HepG2 (cell line): ENCODE measurements around the gene MPC1. TPM values are rescaled to one million over a fixed set of nuclear protein-coding genes. Genes with fewer than 3 reads are reported as not detected.

Experiments
- ATAC-seq: fragments of 200-7000 bp; cut with Tn5 transposase; 3 replicates; pipeline ENCODE4 v1.9.1; 2020; ENCODE audit warnings: mild to moderate bottlenecking, moderate library complexity
- BruUV-seq: library from RNA; stranded (reverse); fragments of 400-500 nt; replicated peaks from 2 replicates; lab custom pipeline; 2021; lab: Mats Ljungman, UMichigan
- CTCF ChIA-PET: fragments of 300-600 bp; formaldehyde crosslinking; extraction: SDS; loops from one replicate; lab custom pipeline; 2021; ENCODE audit warnings: low total read pairs, inconsistent platforms, low intra/inter-chr PET ratio; lab: Yijun Ruan, JAX
- POLR2A ChIA-PET: fragments of 350-600 bp; sonication (Branson Sonifier 250); formaldehyde crosslinking; loops from one replicate; lab custom pipeline; 2020; ENCODE audit warnings: antibody characterized with exemption, inconsistent platforms; lab: Yijun Ruan, JAX
- DNase-seq: peaks from one replicate; pipeline ENCODE4 v3.0.0-alpha.2; 2015; ENCODE audit warnings: low spot score
- FAIRE-seq: peaks from 3 replicates; lab custom pipeline; 2011; peaks lifted over from hg19 to GRCh38; lab: Jason Lieb, UNC
- H2AFZ ChIP-seq: one replicate; pipeline ENCODE4 v1.6.1; 2011; ENCODE audit warnings: low read length, inconsistent platforms
- H3K27ac ChIP-seq: fragments of 300-600 bp; 3 replicates; pipeline ENCODE4 v1.8.0; 2011; ENCODE audit warnings: mixed run types, mild to moderate bottlenecking, mixed read lengths, low read length, inconsistent platforms; ENCODE audit not compliant: insufficient read depth; ENCODE audit errors: extremely low read length
- H3K27me3 ChIP-seq, 2 experiments: fragments of 200-600 bp in 1 of 2; 2 replicates in 1 of 2; 3 replicates in 1 of 2; pipeline versions ENCODE4 v1.6.0 to v1.8.0; 2011; ENCODE audit warnings: low read length in 2 of 2, mild to moderate bottlenecking in 2 of 2, moderate library complexity in 2 of 2, inconsistent platforms in 1 of 2; ENCODE audit not compliant: insufficient read depth in 2 of 2, control insufficient read depth in 1 of 2
- H3K36me3 ChIP-seq, 2 experiments: fragments of 200-600 bp in 1 of 2; replicated peaks in 1 of 2; 2 replicates in 1 of 2; 3 replicates in 1 of 2; pipeline versions ENCODE4 v1.5.1 to v1.8.0; 2011; ENCODE audit warnings: low read length in 2 of 2, inconsistent platforms in 1 of 2; ENCODE audit not compliant: insufficient read depth in 2 of 2, control insufficient read depth in 1 of 2
- H3K4me1 ChIP-seq: 2 replicates; pipeline ENCODE4 v1.5.1; 2012; ENCODE audit warnings: low read length, inconsistent platforms; ENCODE audit not compliant: insufficient read depth
- H3K4me2 ChIP-seq: 2 replicates; pipeline ENCODE4 v1.6.0; 2011; ENCODE audit warnings: low read depth, low read length, inconsistent platforms
- H3K4me3 ChIP-seq, 3 experiments: fragments of 200-600 bp in 1 of 3; sonication (generic), shearing (Covaris generic) in 1 of 3; replicated peaks in 1 of 3; 2 replicates each; pipeline ENCODE4 v1.5.1; 2011 to 2016; ENCODE audit warnings: low read length in 3 of 3, inconsistent platforms in 2 of 3, low read depth in 2 of 3, mild to moderate bottlenecking in 2 of 3, control low read depth in 1 of 3, mixed read lengths in 1 of 3; ENCODE audit not compliant: insufficient read depth in 1 of 3
- H3K79me2 ChIP-seq: one replicate; pipeline ENCODE4 v1.6.1; 2011; ENCODE audit warnings: low read length, inconsistent platforms; ENCODE audit not compliant: insufficient read depth
- H3K9ac ChIP-seq: 2 replicates; pipeline ENCODE4 v1.6.0; 2011; ENCODE audit warnings: mild to moderate bottlenecking, low read depth, low read length, inconsistent platforms; ENCODE audit not compliant: insufficient read depth
- H3K9me3 ChIP-seq: 2 replicates; pipeline ENCODE4 v1.5.1; 2012; ENCODE audit warnings: mild to moderate bottlenecking, low read length
- H4K20me1 ChIP-seq: 2 replicates; pipeline ENCODE4 v1.6.0; 2011; ENCODE audit warnings: inconsistent platforms, mild to moderate bottlenecking, low read length, moderate library complexity; ENCODE audit not compliant: insufficient read depth
- ARID5B ChIP-seq: IDR thresholded peaks from 2 replicates; pipeline ENCODE4 v1.4.0; 2020; ENCODE audit warnings: mild to moderate bottlenecking, missing genetic modification reagents
- ATAD3A ChIP-seq: sonication (generic); formaldehyde crosslinking; IDR thresholded peaks from 2 replicates; pipeline ENCODE4 v1.4.0; 2020; ENCODE audit warnings: missing genetic modification reagents
- MEIS1 ChIP-seq: sonication (generic); formaldehyde crosslinking; IDR thresholded peaks from 2 replicates; pipeline ENCODE4 v1.9.0; 2021; ENCODE audit warnings: mild to moderate bottlenecking, missing genetic modification reagents, moderate library complexity, borderline replicate concordance
- ZBTB42 ChIP-seq: sonication (generic); formaldehyde crosslinking; IDR thresholded peaks from 2 replicates; pipeline ENCODE4 v1.5.0; 2020; ENCODE audit warnings: mild to moderate bottlenecking, missing genetic modification reagents
- ZNF10 ChIP-seq: sonication (generic); formaldehyde crosslinking; IDR thresholded peaks from 2 replicates; pipeline ENCODE4 v1.4.0; 2020; ENCODE audit warnings: mild to moderate bottlenecking, low read depth, missing genetic modification reagents, borderline replicate concordance
- ZNF496 ChIP-seq: sonication (generic); formaldehyde crosslinking; IDR thresholded peaks from 2 replicates; pipeline ENCODE4 v1.8.1; 2023; ENCODE audit warnings: mild to moderate bottlenecking, moderate library complexity, missing genetic modification reagents; ENCODE audit not compliant: insufficient replicate concordance
- ZNF670 ChIP-seq: sonication (generic); formaldehyde crosslinking; IDR thresholded peaks from 2 replicates; pipeline ENCODE4 v1.8.0; 2022; ENCODE audit warnings: mild to moderate bottlenecking, missing genetic modification reagents, borderline replicate concordance
- WGBS: methylation state at CpG from one replicate; pipeline ENCODE4 v1.1.6; 2017; ENCODE audit warnings: low lambda C conversion rate; 5-methylcytosine and 5-hydroxymethylcytosine counted together
- in situ Hi-C: cut with HindIII; loops from 2 replicates; pipeline ENCODE4 v1.10.0; 2017; ENCODE audit warnings: low pct_unique_long_range_greater_than_20kb; ENCODE audit not compliant: extremely low pct_ligation_motif_present
- intact Hi-C: fragments of 100-400 bp; cut with micrococcal nuclease; formaldehyde crosslinking; loops from one replicate; pipeline ENCODE4 v1.10.0; 2022; ENCODE audit not compliant: unreplicated experiment
- polyA plus RNA-seq, 8 experiments: library from polyadenylated mRNA; depleted of rRNA in 3 of 8; stranded (reverse) in 7 of 8; unstranded in 1 of 8; fragments of >200 nt; fragmentation: Illumina TruSeq in 4 of 8; extraction: Trizol in 4 of 8; gene quantifications; 2 replicates each; pipeline versions ENCODE4 v1.2.1 to v1.2.3, GENCODE V29; 2011 to 2016; ENCODE audit warnings: low read depth in 4 of 8, missing spikeins in 1 of 8, mixed read lengths in 1 of 8; ENCODE audit not compliant: insufficient read depth in 1 of 8
- total RNA-seq, 5 experiments: library from RNA; depleted of rRNA; stranded (reverse); fragments of >200 nt; fragmentation: Illumina TruSeq; extraction: Trizol; gene quantifications; 2 replicates each; pipeline ENCODE4 v1.2.3, GENCODE V29; 2016; ENCODE audit warnings: low read depth in 1 of 5

The MPC1 gene
- total and polyA plus RNA-seq, 2 of the 13 experiments (the other 11 are each of a cell fraction or from before 2014, with no cell fraction given) = 189 to 214 TPM

DNA sequence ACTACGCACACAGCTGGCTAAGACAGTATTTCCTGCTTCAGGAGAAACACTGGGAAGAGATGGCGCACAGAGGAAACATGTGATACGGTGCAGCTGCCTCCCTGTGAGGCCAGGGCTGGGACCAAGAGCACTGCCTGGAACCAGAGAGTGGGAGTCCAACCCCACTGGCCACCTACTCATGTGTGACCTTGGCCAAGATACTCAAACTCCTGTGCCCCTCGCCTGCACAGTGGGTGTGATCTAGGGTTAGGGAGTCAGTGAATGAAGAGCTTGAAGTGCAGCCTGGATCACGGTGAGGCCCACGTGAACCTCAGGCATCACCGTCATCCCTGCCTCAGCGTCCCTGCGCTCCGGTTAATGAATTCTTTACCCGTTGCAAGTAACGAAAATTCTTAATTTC, 41.7 kb upstream of the MPC1 start:
- Histone ChIP-seq H3K4me1 (peaks cover 16% of the 10 kb centered on the region), H3K9me3 (no peaks in the 10 kb centered on the region), H3K27me3 (peaks cover 4 to 28% of the 10 kb centered on the region in 2 experiments; a peak in 3 of 5 replicates), H3K27ac (no peak overlapping the region), H3K9ac (no peak overlapping the region)
- POLR2A ChIA-PET = no interaction called here
- no peak for DNase-seq
- no TSS peak for BruUV-seq
- intact Hi-C loops = no loop called here
- no peak for TF ChIP-seq ZBTB42 (CRISPR knock-in tag)
- no peak for TF ChIP-seq ZNF10
- TF ChIP-seq MEIS1 (CRISPR knock-in tag) = no peak
- no peak for TF ChIP-seq ARID5B (CRISPR knock-in tag)
- no peak for TF ChIP-seq ZNF496
- TF ChIP-seq ATAD3A (CRISPR knock-in tag) = no peak
- no peak for TF ChIP-seq ZNF670
- TF ChIP-seq, all 625 proteins: peak for 0
- FAIRE-seq (no peak), ATAC-seq (no peak)
- 60% methylated on average over 12 of the region's 12 CpGs for WGBS
- in situ Hi-C loops = no loop called here
- H2AFZ ChIP-seq = no peak overlapping the region
- H3K79me2 ChIP-seq = no peaks in the 10 kb centered on the region
- no peak overlapping the region for H3K4me3 ChIP-seq
- CTCF ChIA-PET = no interaction called here
- H4K20me1 ChIP-seq = 0 out of 2 replicates have a peak, but pooled peaks cover 4% of the 10 kb centered on the region
- no peak overlapping the region for H3K4me2 ChIP-seq
- no peaks in the 10 kb centered on the region for H3K36me3 ChIP-seq
